ENCODE results near the gene NRAP.

NRAP gene

GRCh38 chr10:113646336-113647201 is 17.3 kb downstream of the NRAP start:
- TF ChIP-seq CTCF (conservative IDR thresholded peaks at IDR 0.05; ENCODE audit: low read length) (no peak), EZH2phosphoT487 (IDR thresholded peaks at IDR 0.05; ENCODE audit: borderline replicate concordance) (no peak)
- Histone ChIP-seq H3K27me3 (ENCODE audit: insufficient read depth, low read length, poor library complexity, severe bottlenecking) (peaks cover 6% of the 10 kb centered on the region), H3K9me3 (ENCODE audit: insufficient read depth, low read depth, low read length) (no peaks in the 10 kb centered on the region), H4K20me1 (ENCODE audit: insufficient read depth, low read length, poor library complexity, severe bottlenecking) (no peaks in the 10 kb centered on the region), H3K79me2 (ENCODE audit: insufficient read depth, low read length) (no peaks in the 10 kb centered on the region), H3K9me2 (replicated peaks; ENCODE audit: low read depth, low read length) (no peaks in the 10 kb centered on the region), H3K4me3 (ENCODE audit: low read length, poor library complexity, severe bottlenecking) (no peak overlapping the region), H2AFZ (ENCODE audit: low read length) (no peak overlapping the region), H3K36me3 (ENCODE audit: insufficient read depth, low read length) (no peaks in the 10 kb centered on the region), H3K4me2 (ENCODE audit: low read depth, low read length, poor library complexity, severe bottlenecking) (no peak overlapping the region), H3K4me1 (ENCODE audit: insufficient read depth, low read length, poor library complexity, severe bottlenecking) (no peaks in the 10 kb centered on the region), H3F3A (ENCODE audit: low read depth) (no peaks in the 10 kb centered on the region), H3K9ac (ENCODE audit: low read depth, low read length, poor library complexity, severe bottlenecking) (no peak overlapping the region)

GRCh38 chr10:113644185-113645120 is 19.4 kb downstream of the NRAP start:
- no peak overlapping the region for H3K4me2 ChIP-seq (ENCODE audit: low read depth, low read length, poor library complexity, severe bottlenecking)
- H2AFZ ChIP-seq (ENCODE audit: low read length): no peak overlapping the region
- no peak overlapping the region for H3K9ac ChIP-seq (ENCODE audit: low read depth, low read length, poor library complexity, severe bottlenecking)
- H3K4me1 ChIP-seq (ENCODE audit: insufficient read depth, low read length, poor library complexity, severe bottlenecking): no peaks in the 10 kb centered on the region
- no peaks in the 10 kb centered on the region for H3K79me2 ChIP-seq (ENCODE audit: insufficient read depth, low read length)
- H3K27me3 ChIP-seq (ENCODE audit: insufficient read depth, low read length, poor library complexity, severe bottlenecking): peaks cover 6% of the 10 kb centered on the region
- H3F3A ChIP-seq (ENCODE audit: low read depth): no peaks in the 10 kb centered on the region
- H3K36me3 ChIP-seq (ENCODE audit: insufficient read depth, low read length): no peaks in the 10 kb centered on the region
- TF ChIP-seq CTCF (conservative IDR thresholded peaks at IDR 0.05; ENCODE audit: low read length) (no peak), EZH2phosphoT487 (IDR thresholded peaks at IDR 0.05; ENCODE audit: borderline replicate concordance) (no peak)
- H3K4me3 ChIP-seq (ENCODE audit: low read length, poor library complexity, severe bottlenecking): no peak overlapping the region
- H3K9me2 ChIP-seq (replicated peaks; ENCODE audit: low read depth, low read length): no peaks in the 10 kb centered on the region
- no peaks in the 10 kb centered on the region for H3K9me3 ChIP-seq (ENCODE audit: insufficient read depth, low read depth, low read length)
- H4K20me1 ChIP-seq (ENCODE audit: insufficient read depth, low read length, poor library complexity, severe bottlenecking): no peaks in the 10 kb centered on the region

GRCh38 chr10:113643183-113643582 is 20.7 kb downstream of the NRAP start:
- Histone ChIP-seq H3K27me3 (ENCODE audit: insufficient read depth, low read length, poor library complexity, severe bottlenecking) (peaks cover 6% of the 10 kb centered on the region), H3K4me2 (ENCODE audit: low read depth, low read length, poor library complexity, severe bottlenecking) (no peak overlapping the region), H3K36me3 (ENCODE audit: insufficient read depth, low read length) (no peaks in the 10 kb centered on the region), H3K9ac (ENCODE audit: low read depth, low read length, poor library complexity, severe bottlenecking) (no peak overlapping the region), H3K9me2 (replicated peaks; ENCODE audit: low read depth, low read length) (no peaks in the 10 kb centered on the region), H2AFZ (ENCODE audit: low read length) (no peak overlapping the region), H3K4me1 (ENCODE audit: insufficient read depth, low read length, poor library complexity, severe bottlenecking) (no peaks in the 10 kb centered on the region), H4K20me1 (ENCODE audit: insufficient read depth, low read length, poor library complexity, severe bottlenecking) (no peaks in the 10 kb centered on the region), H3K9me3 (ENCODE audit: insufficient read depth, low read depth, low read length) (no peaks in the 10 kb centered on the region), H3K79me2 (ENCODE audit: insufficient read depth, low read length) (no peaks in the 10 kb centered on the region), H3F3A (ENCODE audit: low read depth) (no peaks in the 10 kb centered on the region), H3K4me3 (ENCODE audit: low read length, poor library complexity, severe bottlenecking) (no peak overlapping the region)
- TF ChIP-seq EZH2phosphoT487 (IDR thresholded peaks at IDR 0.05; ENCODE audit: borderline replicate concordance) (no peak), CTCF (conservative IDR thresholded peaks at IDR 0.05; ENCODE audit: low read length) (no peak)
